Astrocyte (in vitro differentiated cells and primary cell): ENCODE results near the gene STK36.
"Not testable (repeated sequence)": the region's sequence is repeated elsewhere in the genome, so short reads cannot be mapped to it uniquely, and the experiment has no call there.

ENCODE experiments used
- CTCF ChIP-seq: IDR thresholded peaks from 2 replicates; pipeline ENCODE4 v1.5.1; 2011; ENCODE audit warnings: low read depth, mild to moderate bottlenecking, inconsistent platforms, low read length, moderate library complexity; ENCODE audit not compliant: insufficient read depth
- EZH2 ChIP-seq: IDR thresholded peaks from 2 replicates; pipeline ENCODE4 v1.6.1; 2012; ENCODE audit warnings: mild to moderate bottlenecking, low read length, inconsistent platforms; ENCODE audit not compliant: insufficient read depth

DNA sequence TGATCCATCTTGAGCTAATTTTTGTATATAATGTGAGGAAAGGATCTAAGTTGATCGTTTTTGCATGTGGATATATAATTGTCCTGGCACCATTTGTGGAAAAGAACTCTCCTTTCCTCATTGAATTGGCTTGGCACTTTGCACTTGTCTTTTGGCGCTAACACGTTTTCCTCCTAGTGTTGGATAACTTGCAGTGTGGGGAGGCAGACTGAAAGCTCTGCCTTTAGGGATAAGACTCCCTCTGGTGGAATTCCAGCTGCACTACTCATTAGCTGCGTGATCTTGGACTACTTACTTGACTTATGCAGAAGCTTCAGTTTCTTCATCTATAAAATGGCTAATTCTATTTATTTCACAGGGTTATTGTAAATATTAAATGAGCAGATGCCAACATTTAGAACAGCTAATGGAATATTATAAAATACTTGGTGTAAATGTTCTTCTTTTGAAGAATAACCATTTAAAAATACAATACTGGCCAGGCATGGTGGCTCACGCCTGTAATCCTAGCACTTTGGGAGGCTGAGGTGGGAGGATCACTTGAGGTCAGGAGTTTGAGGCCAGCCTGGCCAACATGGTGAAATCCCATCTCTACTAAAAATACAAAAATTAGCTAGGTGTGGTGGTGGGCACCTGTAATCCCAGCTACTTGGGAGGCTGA is 15.6 kb downstream of the STK36 start:
- peak; percentile 90 for TF ChIP-seq CTCF
- TF ChIP-seq EZH2: not testable (repeated sequence)
